HL-60 (cell line): ENCODE data around the gene PLEKHO1.

Source experiments
- CTCF ChIP-seq: IDR thresholded peaks from one replicate; pipeline ENCODE4 v1.5.1; 2011; ENCODE audit warnings: low read length, control low read depth, inconsistent platforms; ENCODE audit not compliant: insufficient read depth
- GABPA ChIP-seq: IDR thresholded peaks from 2 replicates; pipeline ENCODE4 v1.6.1; 2012; ENCODE audit warnings: low read depth
- POLR2AphosphoS5 ChIP-seq: IDR thresholded peaks from 2 replicates; pipeline ENCODE4 v1.6.1; 2012; ENCODE audit warnings: low read depth
- REST ChIP-seq: IDR thresholded peaks from 2 replicates; pipeline ENCODE4 v1.6.1; 2012; ENCODE audit warnings: low read depth; ENCODE audit not compliant: insufficient replicate concordance
- SPI1 ChIP-seq: IDR thresholded peaks from 2 replicates; pipeline ENCODE4 v1.6.1; 2012; ENCODE audit warnings: low read depth, mild to moderate bottlenecking, borderline replicate concordance

GRCh38 chr1:150121236-150121862 is 28.4 kb upstream of the PLEKHO1 start:
- TF ChIP-seq POLR2AphosphoS5 (no peak), CTCF (no peak), REST (no peak), SPI1 (no peak), GABPA (no peak)
